ENCODE measurements around the gene TROAP. TPM values are rescaled to one million over a fixed set of nuclear protein-coding genes. Genes with fewer than 3 reads are reported as not detected.
A peak's percentile ranks its signal among the peaks of the same experiment; 100 is the strongest.

Gene TROAP
- total and polyA plus RNA-seq, 2 donors: 0.48 to 10.4 TPM

DNA sequence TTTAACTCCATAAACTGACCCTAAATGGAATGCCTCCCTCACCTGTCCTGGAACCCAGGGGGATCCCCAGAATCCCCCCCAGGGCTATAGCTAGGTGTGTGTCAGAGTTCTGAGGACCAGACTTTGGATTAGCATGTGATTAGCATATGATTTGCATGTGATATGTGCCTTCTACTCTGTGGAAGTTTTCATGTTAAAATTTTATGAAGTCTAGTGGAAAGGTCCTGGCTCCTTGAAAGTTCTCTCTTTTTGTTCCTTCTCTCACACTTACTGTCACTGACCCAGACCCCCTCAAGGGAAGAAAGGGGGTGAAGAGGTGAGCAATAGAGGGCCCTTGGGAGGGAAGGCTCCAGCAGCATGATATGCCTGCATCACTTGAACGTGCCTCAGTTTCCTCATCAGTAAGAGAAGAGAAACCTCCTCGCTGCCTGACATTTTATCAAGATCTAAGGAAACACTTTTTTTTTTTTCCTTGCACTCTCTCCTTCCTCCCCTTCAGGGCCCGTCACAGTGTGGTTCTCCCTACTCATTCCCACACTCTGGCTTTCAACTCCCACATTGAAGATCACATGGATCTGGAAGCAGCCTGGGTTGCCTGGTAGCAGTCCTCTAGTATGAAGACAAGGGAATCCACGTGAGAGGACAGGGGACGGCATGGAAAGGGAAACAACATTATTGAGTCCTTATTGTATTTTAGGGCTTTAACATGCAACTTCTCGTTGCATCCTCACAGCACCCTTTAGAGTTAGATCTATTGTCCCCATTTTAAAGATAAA is 17.2 kb downstream of the TROAP start:
- Histone ChIP-seq H3K36me3 (ENCODE audit: insufficient read depth) (no peaks in the 10 kb centered on the region), H3K4me1 (ENCODE audit: insufficient read depth) (peaks cover 2% of the 10 kb centered on the region), H3K4me3 (ENCODE audit: low read depth, low read length) (no peak overlapping the region), H3K27ac (ENCODE audit: low read depth) (no peak overlapping the region)
- DNase-seq (ENCODE audit: extremely low spot score): no peak
- 67% methylated on average over 6 of the region's 6 CpGs for WGBS

DNA sequence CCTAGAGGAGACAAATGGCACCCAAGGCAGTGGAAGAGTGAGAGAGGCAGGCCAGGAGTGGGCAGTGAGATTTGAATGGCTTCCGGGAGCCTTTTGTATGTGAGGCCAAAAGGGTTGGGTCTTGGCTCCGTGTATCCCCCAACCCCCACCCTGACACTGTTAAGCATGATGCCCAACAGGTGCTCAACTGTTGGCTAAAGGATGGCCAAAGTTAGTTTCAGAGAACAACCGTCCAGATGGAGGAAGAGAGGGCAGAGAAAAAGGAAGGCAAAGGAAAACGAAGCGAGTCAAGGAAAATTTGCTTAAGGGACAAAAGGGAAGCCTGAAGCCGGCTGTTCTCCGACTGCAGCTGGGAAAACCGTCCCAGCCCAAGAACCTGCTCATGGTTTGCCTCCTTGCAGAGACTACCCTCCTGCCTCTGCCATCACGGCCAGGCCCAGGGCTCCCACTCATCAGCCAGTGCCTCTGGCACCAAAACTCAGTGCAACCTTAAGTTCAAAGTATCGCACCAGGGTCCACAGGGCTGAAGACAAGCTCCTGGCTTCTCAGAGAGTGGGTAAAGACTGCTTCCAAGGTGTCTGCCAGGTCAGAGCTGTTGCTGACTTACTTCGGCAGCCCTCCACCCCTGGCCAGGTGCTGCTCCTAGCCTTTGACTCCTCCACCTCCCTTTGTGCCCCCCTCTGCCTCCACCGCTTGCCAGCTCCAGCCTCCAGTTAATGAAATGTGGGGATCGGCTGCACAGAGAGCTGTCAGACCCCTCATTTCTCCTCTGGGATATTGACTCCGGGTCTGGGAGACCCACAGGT is 18.1 kb downstream of the TROAP start:
- Histone ChIP-seq H3K36me3 (ENCODE audit: insufficient read depth) (no peaks in the 10 kb centered on the region), H3K27ac (ENCODE audit: low read depth) (no peak overlapping the region), H3K4me1 (ENCODE audit: insufficient read depth) (peaks cover 6% of the 10 kb centered on the region), H3K4me3 (ENCODE audit: low read depth, low read length) (no peak overlapping the region)
- no peak for DNase-seq (ENCODE audit: extremely low spot score)
- WGBS: 46% methylated on average over 14 of the region's 14 CpGs

DNA sequence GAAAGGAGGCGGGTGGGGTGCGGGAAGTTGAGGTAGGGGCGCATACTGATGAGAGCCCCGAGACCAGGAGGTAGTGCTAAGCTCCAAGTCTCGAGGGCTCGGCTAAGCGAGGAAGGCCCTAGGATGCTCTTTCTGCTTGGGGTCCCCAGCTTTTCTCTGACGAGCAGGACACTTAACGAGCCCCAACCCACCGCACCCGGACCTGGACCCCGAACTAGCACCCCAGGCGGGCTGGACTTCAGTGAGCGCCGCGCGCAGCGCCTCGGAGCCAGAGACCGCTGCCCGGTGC is 18.7 kb downstream of the TROAP start:
- Histone ChIP-seq H3K4me1 (ENCODE audit: insufficient read depth) (peaks cover 6% of the 10 kb centered on the region), H3K4me3 (ENCODE audit: low read depth, low read length) (no peak overlapping the region), H3K27ac (ENCODE audit: low read depth) (no peak overlapping the region), H3K36me3 (ENCODE audit: insufficient read depth) (no peaks in the 10 kb centered on the region)
- 16% methylated on average over 21 of the region's 21 CpGs for whole genome bisulfite sequencing
- no peak for DNase-seq (ENCODE audit: extremely low spot score)

DNA sequence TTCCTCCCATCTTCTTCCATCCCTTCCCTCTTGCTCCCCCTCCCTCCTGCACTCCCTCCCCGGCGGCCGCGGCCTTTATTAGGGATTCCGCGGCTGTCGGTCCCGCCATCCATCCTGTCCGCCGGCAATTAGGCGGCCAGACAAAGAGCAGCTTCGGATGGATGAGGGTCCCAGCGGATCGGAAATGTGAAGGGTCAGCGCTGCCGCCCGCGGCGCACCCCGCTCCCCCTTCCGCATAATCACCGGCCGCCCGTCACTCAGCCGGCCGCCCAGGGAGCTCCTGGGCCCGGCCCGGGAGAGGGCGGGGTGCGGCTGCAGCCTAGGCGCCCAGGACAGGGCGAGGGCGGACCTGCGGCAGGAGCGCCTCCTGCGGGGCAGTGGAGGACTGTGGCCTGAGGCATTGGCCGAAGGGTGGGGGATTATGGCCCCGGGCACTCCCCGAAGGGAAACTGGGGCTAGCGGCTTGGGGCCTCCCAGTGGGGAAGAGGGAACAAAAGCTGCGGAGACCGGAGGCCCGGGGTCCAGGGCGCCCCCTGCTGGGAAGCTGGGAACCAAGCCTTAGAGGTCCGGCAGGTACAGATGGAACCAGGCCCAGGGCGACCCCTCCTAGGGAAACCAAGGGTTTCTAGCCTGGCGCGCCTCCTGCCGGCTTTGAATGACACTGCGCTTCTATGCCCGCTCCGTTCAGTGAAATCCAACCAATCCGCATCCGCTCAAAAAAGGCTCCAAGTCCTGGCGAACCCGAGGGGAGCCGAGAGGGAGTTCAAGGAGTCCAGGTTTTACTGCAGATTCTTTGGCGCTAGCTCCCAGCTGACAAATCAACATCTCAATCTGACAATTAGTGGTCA is 19.2 kb downstream of the TROAP start:
- peaks cover 6% of the 10 kb centered on the region for H3K4me1 ChIP-seq (ENCODE audit: insufficient read depth)
- WGBS: under 1% methylated on average over 58 of the region's 58 CpGs
- H3K36me3 ChIP-seq (ENCODE audit: insufficient read depth): no peaks in the 10 kb centered on the region
- DNase-seq (ENCODE audit: extremely low spot score): no peak
- H3K27ac ChIP-seq (ENCODE audit: low read depth): no peak overlapping the region
- peak overlapping the region; percentile 38 for H3K4me3 ChIP-seq (ENCODE audit: low read depth, low read length)

DNA sequence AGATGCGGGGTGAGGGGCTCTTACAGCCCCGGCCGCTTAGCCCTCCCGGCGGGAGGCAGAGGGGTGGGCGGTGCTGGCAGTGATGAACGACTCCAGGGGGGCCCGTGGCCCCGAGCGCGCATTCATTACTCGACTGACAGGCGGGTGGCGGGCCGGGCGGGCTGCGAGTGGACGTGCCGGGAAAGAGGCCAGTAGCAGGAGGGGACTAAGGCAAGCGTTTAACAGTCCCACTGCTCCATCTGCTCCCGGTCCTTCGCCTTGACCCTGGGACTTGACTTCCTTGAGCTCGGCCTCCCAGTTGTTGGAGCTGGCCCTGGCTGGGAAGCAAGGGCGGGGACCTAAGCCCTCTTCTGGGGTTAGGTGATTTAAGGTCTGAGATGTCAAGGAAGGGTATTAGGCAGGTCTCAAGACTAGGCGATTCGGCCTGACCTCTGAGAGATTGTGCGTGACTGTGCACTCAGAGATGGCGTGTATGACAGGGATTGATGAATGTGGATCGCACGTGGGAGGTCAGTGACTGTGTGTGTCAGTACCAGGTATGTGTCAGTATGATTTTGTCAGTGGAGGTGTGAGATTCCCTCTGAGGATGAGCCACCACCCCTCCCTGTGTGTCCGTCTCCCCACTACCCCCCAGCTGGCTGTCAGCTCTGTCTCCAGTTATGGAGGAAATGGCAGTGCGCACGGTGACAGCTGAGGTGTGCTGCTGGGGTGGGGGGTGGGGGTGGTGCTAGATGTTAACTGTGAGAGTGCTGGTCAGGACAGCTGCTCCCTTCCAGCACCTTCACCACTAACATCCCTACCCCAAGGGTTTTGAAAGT is 20.1 kb downstream of the TROAP start:
- no peaks in the 10 kb centered on the region for H3K36me3 ChIP-seq (ENCODE audit: insufficient read depth)
- H3K4me1 ChIP-seq (ENCODE audit: insufficient read depth): peaks cover 6% of the 10 kb centered on the region
- WGBS: 7% methylated on average over 33 of the region's 33 CpGs
- H3K27ac ChIP-seq (ENCODE audit: low read depth): no peak overlapping the region
- DNase-seq (ENCODE audit: extremely low spot score): no peak
- peak overlapping the region; percentile 38 for H3K4me3 ChIP-seq (ENCODE audit: low read depth, low read length)

DNA sequence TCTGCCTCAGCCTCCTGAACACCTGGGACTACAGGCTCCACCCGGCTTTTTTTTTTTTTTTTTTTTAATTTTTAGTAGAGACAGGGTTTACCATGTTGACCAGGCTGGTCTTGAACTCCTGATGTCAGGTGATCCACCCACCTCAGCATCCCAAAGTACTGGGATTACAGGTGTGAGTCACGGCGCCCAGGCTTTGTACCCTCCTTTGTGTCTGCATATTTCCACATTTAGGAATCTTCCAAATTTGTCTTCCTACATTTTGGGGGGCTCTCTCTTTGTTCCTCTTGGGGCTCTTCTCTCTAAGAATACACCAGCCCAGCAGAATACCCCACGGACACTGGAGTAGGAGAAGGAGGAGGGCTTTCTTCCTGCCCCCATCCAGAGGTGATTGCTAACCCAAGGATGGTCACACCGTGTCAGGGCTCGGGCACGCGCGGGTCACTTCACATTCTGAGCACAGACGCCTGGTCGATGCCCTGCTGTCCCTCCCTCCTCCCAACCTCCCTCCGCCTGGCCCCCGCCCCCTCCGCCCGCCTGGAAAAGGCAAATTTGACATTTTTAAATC is 21.5 kb downstream of the TROAP start:
- 18% methylated on average over 15 of the region's 15 CpGs for WGBS
- no peak for DNase-seq (ENCODE audit: extremely low spot score)
- H3K4me1 ChIP-seq (ENCODE audit: insufficient read depth): peaks cover 6% of the 10 kb centered on the region
- no peak overlapping the region for H3K27ac ChIP-seq (ENCODE audit: low read depth)
- no peaks in the 10 kb centered on the region for H3K36me3 ChIP-seq (ENCODE audit: insufficient read depth)
- H3K4me3 ChIP-seq (ENCODE audit: low read depth, low read length): no peak overlapping the region

DNA sequence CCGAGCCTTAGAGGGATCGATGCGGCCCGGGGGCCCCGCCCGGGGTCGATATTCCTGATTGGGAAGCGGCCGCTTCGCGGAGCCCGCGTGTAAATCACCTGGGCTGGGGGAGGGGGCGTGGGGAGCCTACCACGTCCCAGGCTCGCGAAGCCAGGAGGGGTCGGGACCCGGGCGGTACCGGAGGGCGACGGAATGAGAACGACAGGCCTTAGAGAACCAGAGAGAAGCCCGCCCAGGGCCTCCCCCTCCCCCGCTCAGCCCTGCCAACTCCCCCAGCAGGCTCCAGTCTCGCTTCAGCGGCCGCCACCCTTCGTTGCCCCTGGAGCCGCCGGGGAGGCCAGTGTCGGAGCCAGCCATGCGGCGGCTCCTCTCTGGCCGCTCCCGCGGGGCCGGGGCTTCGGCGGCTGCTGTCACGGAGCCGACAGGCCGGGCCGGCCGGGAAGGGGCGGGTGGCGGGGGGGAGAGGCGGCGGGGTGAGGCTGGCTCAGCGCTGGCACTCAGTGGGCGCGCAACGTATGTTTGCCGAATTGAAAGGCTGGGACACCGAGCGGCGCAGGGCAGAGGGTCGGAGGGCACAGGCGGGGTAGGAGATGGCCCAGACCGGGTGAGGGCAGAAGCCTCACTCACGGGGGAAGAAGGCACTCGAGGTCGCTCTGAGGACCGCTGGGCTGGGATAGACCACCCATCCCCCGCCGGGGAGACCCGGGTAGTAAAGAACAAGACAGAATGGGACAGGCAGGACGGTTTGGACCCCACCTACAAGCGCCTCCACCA is 22.2 kb downstream of the TROAP start:
- H3K4me3 ChIP-seq (ENCODE audit: low read depth, low read length): peak overlapping the region; percentile 33
- DNase-seq (ENCODE audit: extremely low spot score): no peak
- 2% methylated on average over 70 of the region's 70 CpGs for WGBS
- no peaks in the 10 kb centered on the region for H3K36me3 ChIP-seq (ENCODE audit: insufficient read depth)
- no peak overlapping the region for H3K27ac ChIP-seq (ENCODE audit: low read depth)
- H3K4me1 ChIP-seq (ENCODE audit: insufficient read depth): peaks cover 6% of the 10 kb centered on the region

DNA sequence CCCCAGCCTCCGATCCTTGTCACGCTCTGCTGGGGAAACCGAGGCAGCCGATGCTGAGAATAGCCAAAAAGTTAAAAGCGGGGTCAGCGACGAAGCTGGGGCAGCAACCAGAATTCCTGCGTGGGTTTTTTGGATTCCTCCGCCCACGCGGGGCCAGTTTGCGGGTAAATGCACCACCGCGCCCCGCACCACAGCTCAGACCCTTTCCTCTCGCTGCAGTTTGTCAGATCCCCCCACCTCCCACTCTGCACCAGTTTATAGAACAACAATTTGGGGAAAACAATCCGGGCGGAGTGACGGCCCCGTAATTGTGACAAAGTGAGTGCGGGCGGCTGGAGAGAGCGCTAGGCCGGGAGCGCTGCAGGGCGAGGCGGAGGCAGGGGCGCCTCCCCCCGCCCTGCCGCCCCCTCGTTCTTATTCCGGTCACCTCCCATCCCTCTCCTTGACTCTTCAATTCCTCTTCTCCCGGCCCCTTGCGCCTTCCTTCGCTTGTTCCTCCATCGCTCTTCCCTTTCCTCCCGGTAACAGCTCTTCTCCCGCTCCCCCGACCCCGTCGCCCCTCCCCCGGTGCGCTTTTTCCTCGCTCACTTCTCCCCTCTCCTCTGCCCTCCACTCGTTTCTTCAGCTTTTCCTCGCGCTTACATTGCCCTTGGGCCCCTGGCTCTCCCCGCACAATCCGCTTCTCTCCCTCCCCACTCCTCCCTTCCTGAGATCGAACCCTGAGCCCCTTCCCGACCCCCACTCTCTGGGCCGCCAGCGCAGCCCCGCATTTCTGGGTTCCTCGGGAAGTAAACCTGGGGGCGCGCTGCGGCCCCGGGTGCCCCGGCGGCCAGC is 23.0 kb downstream of the TROAP start:
- Histone ChIP-seq H3K27ac (ENCODE audit: low read depth) (no peak overlapping the region), H3K36me3 (ENCODE audit: insufficient read depth) (no peaks in the 10 kb centered on the region), H3K4me1 (ENCODE audit: insufficient read depth) (peaks cover 6% of the 10 kb centered on the region), H3K4me3 (ENCODE audit: low read depth, low read length) (peak overlapping the region; percentile 33)
- 3% methylated on average over 61 of the region's 61 CpGs for WGBS
- DNase-seq (ENCODE audit: extremely low spot score): no peak

DNA sequence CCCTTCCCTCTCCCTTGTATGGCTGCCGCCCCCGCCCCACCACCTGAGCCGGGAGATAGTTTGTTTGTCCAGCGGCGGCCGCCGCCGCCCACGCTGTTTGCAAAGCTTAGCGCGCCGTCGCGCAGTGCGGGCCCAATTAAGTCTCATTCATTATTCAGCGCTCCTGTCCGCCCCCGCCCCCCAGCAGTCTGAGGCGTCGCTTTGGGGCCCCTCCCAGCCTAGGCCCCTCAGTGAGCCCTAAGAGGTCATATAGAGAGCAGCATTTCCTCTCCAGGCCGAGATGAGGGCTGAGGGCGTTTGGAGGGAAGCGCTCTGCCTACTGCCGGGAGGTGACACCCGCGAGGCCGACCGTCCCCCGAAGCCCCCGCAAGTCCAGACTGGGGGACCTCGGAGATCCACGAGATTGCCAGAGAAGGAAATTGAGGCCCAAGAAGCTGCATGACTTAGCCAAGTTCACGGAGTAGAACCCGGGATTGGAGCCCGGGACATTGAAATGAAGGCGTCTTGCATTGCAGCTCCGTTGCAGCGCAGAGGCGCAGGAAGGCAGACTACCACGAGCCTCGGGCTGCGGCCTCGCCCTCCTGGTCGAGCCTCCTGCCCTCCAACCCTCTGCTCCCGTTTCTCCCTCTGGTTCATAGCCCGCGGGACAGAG is 23.7 kb downstream of the TROAP start, which contains the start of gene DNAJC22:
Gene DNAJC22, plus strand, starts transcription at position 230 of the 652 bp plus-strand sequence. CDS start 1,985 bp downstream, outside the sequence.
- no peaks in the 10 kb centered on the region for H3K36me3 ChIP-seq (ENCODE audit: insufficient read depth)
- DNase-seq (ENCODE audit: extremely low spot score): no peak
- WGBS: 4% methylated on average over 47 of the region's 47 CpGs
- peak within 1 kb of the TSS; percentile 33 for H3K4me3 ChIP-seq (ENCODE audit: low read depth, low read length)
- no peak within 1 kb of the TSS for H3K27ac ChIP-seq (ENCODE audit: low read depth)
- peaks cover 6% of the 10 kb centered on the region for H3K4me1 ChIP-seq (ENCODE audit: insufficient read depth)

DNA sequence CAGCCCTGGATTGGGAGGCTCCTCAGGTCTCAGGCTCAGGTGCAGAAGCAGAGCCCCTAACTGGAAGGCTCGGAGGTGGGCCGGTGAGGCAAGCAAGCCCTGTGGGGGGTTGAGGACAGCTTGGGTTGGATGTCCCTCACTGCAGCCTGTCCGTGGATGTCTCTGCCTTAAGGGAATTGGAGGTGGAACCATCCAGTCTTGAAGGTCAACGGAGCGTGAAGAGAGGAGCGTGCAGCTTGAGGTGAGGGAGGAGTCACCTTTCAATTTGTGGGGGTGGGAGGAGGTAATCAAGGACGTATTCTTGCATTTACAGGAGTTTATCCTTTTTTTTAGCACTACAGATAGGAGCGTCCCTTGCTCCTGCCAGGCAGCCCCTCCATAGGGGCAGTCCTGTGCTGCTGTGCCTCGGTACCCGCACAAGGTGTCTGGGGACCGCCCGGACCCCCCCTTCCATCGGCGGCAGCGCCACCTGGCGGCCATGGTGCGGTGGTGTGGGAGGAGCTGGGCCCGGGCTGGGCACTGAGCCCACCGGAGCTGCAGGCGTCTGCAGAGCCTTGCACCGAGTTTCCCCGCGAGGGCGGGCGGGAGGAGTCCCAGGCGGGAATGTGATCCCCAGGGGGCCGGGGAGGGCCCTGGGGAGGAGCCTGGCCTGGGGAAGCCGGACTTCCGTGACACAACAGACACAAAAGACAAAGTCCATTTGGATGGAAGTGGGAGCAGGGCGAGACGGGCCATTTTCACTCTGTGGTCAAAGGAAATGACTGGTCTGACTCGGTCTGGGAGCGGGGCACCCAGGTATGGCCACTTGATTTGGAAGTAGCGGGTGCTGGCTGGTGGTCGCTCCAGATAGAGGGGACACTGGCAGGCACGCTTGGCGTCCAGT is 24.5 kb downstream of the TROAP start:
- Histone ChIP-seq H3K4me3 (ENCODE audit: low read depth, low read length) (peak overlapping the region; percentile 23), H3K27ac (ENCODE audit: low read depth) (no peak overlapping the region), H3K4me1 (ENCODE audit: insufficient read depth) (peaks cover 6% of the 10 kb centered on the region), H3K36me3 (ENCODE audit: insufficient read depth) (no peaks in the 10 kb centered on the region)
- 11% methylated on average over 37 of the region's 37 CpGs for WGBS
- DNase-seq (ENCODE audit: extremely low spot score): no peak
